ENCODE results near the gene LYSMD1. TPM values are rescaled to one million over a fixed set of nuclear protein-coding genes. Genes with fewer than 3 reads are reported as not detected.

The LYSMD1 gene
- total and polyA plus RNA-seq, 2 donors (not counting 3 experiments of a cell fraction or from before 2014, with no cell fraction given): 1.7 to 8.2 TPM

DNA sequence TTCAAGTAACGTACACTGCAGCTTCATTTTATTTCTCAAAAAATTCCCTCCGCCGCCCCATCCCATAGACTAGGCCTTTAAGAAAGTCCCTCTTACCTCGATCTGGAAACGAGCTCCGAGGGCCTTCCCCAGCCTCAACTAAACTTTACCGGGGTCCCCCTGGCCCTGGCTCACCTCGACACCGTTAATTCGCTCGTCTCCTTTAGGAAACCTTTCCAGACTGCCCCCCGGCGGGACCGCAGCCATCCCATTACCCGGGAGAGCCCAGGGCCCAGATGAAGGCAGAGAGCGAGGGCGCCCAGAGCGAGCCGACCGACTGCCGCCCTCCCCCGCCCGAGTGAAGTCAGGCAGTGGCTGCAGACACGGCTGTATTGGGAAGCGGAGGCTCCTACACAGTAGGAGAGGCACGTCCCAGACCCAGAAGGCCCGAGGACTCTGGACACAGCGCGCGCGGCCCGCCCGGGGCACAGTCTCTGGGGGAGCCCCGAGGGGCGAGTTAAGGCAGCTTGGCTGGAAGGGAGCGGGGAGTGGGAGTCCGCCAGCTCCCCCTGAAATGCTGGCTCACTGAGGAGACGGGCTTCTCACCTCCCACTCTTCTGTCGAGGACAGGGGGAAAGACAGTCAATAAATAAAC is 33.9 kb downstream of the LYSMD1 start:
- no peaks in the 10 kb centered on the region for H4K20me1 ChIP-seq (replicated peaks; ENCODE audit: control insufficient read depth, extremely low read depth, insufficient read depth, low read length)
- peaks cover 0 to 34% of the 10 kb centered on the region in 2 experiments for H3K36me3 ChIP-seq (ENCODE audit: control insufficient read depth in 2 of 2, extremely low read depth in 1 of 2, insufficient read depth in 2 of 2, low read length in 2 of 2)
- H3K27ac ChIP-seq (ENCODE audit: insufficient read depth, low read depth, low read length): no peak overlapping the region
- FAIRE-seq (no peak), DNase-seq (ENCODE audit: low read depth, low spot score) (no peak)
- H3K4me2 ChIP-seq (ENCODE audit: insufficient read depth, low read length): peak overlapping the region; percentile 56
- H3K79me2 ChIP-seq (ENCODE audit: control insufficient read depth, insufficient read depth, low read length): no peaks in the 10 kb centered on the region
- H3K4me3 ChIP-seq (replicated peaks in 1 of 3; ENCODE audit: insufficient read depth in 1 of 3, low read depth in 1 of 3, low read length in 3 of 3): no peak overlapping the region
- no peaks in the 10 kb centered on the region for H3K9me1 ChIP-seq (replicated peaks; ENCODE audit: control insufficient read depth, extremely low read depth, insufficient read depth, low read length)
- CTCF ChIA-PET: interaction anchor here (0.7 to 6.6 kb wide), 10 partner anchors 10 to 84 kb away, joined by 3 to 53 read pairs (median 4); partner anchors contain the start of genes C1orf56, GABPB2 and TNFAIP8L2
- H3K9me3 ChIP-seq (replicated peaks; ENCODE audit: control insufficient read depth, insufficient read depth, low read length): no peaks in the 10 kb centered on the region
- H3K4me1 ChIP-seq (ENCODE audit: control insufficient read depth, extremely low read depth, insufficient read depth, low read length): peaks cover 6% of the 10 kb centered on the region
- BruUV-seq (replicated peaks): no TSS peak
- POLR2A ChIA-PET: no interaction called here
- dilution Hi-C loops (cut with MboI; ENCODE audit: extremely low pct_ligation_motif_present, low sequenced_read_pairs): no loop called here
- TF ChIP-seq MYC (IDR thresholded peaks at IDR 0.05; ENCODE audit: low read depth, low read length) (no peak), POLR2A (IDR thresholded peaks at IDR 0.05; ENCODE audit: low read depth, low read length) (no peak), POLR2AphosphoS5 (IDR thresholded peaks at IDR 0.05; ENCODE audit: insufficient read depth, low read depth, low read length) (no peak), EZH2 (IDR thresholded peaks at IDR 0.05; ENCODE audit: borderline replicate concordance, low read depth, low read length, severe bottlenecking) (no peak), FOS (IDR thresholded peaks at IDR 0.05; ENCODE audit: borderline replicate concordance, insufficient read depth, low read length) (no peak), GATA2 (IDR thresholded peaks at IDR 0.05; ENCODE audit: insufficient read depth, insufficient read length, low read depth, low read length) (no peak), JUN (IDR thresholded peaks at IDR 0.05; ENCODE audit: borderline replicate concordance, insufficient read depth, insufficient read length, low read depth) (no peak)
- TF ChIP-seq, protein P1, sequence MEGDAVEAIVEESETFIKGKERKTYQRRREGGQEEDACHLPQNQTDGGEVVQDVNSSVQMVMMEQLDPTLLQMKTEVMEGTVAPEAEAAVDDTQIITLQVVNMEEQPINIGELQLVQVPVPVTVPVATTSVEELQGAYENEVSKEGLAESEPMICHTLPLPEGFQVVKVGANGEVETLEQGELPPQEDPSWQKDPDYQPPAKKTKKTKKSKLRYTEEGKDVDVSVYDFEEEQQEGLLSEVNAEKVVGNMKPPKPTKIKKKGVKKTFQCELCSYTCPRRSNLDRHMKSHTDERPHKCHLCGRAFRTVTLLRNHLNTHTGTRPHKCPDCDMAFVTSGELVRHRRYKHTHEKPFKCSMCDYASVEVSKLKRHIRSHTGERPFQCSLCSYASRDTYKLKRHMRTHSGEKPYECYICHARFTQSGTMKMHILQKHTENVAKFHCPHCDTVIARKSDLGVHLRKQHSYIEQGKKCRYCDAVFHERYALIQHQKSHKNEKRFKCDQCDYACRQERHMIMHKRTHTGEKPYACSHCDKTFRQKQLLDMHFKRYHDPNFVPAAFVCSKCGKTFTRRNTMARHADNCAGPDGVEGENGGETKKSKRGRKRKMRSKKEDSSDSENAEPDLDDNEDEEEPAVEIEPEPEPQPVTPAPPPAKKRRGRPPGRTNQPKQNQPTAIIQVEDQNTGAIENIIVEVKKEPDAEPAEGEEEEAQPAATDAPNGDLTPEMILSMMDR (IDR thresholded peaks at IDR 0.05; ENCODE audit: extremely low read depth in 1 of 2, insufficient read depth in 1 of 2, low read depth in 1 of 2, low read length in 2 of 2): no peak
- TF ChIP-seq, protein P2, sequence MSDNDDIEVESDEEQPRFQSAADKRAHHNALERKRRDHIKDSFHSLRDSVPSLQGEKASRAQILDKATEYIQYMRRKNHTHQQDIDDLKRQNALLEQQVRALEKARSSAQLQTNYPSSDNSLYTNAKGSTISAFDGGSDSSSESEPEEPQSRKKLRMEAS (IDR thresholded peaks at IDR 0.05; ENCODE audit: insufficient read depth, insufficient read length): no peak
- H3K27me3 ChIP-seq (ENCODE audit: control insufficient read depth in 2 of 2, insufficient read depth in 2 of 2, low read length in 2 of 2): no peaks in the 10 kb centered on the region
- intact Hi-C loops (cut with micrococcal nuclease): no loop called here
- no peak overlapping the region for H3K9ac ChIP-seq (replicated peaks; ENCODE audit: extremely low read depth, insufficient read depth, low read length)
- H2AFZ ChIP-seq (ENCODE audit: low read depth, low read length): peak overlapping the region; percentile 25
